ENCODE measurements around the gene PPM1H. TPM values are rescaled to one million over a fixed set of nuclear protein-coding genes. Genes with fewer than 3 reads are reported as not detected.

The PPM1H gene
- total RNA-seq, 1 experiment from 2014 or later, result 8.5 TPM

- H3K4me1 ChIP-seq (replicated peaks), result peaks cover 3% of the 10 kb centered on the region; the same call in 1 of the 2 replicates
- no peaks in the 10 kb centered on the region for H3K9me3 ChIP-seq (replicated peaks)
- H3K27me3 ChIP-seq (replicated peaks), result no peaks in the 10 kb centered on the region
- DNase-seq (ENCODE audit: low read depth in 1 of 2, low spot score in 2 of 2), result no peak
- no peaks in the 10 kb centered on the region for H3K36me3 ChIP-seq
- no peak overlapping the region for H3K27ac ChIP-seq
- no peak overlapping the region for H3K4me3 ChIP-seq
Measured at GRCh38 chr12:62794218-62794583, 140.7 kb downstream of the PPM1H start.

GRCh38 chr12:62793256-62794217 is 141.4 kb downstream of the PPM1H start:
- DNase-seq (ENCODE audit: low read depth in 1 of 2, low spot score in 2 of 2), result peak; percentile 73 to 79
- Histone ChIP-seq H3K4me3 (no peak overlapping the region), H3K27me3 (replicated peaks) (no peaks in the 10 kb centered on the region), H3K36me3 (no peaks in the 10 kb centered on the region), H3K27ac (no peak overlapping the region), H3K9me3 (replicated peaks) (no peaks in the 10 kb centered on the region), H3K4me1 (replicated peaks) (peaks cover 3% of the 10 kb centered on the region; the same call in 1 of the 2 replicates)

DNA sequence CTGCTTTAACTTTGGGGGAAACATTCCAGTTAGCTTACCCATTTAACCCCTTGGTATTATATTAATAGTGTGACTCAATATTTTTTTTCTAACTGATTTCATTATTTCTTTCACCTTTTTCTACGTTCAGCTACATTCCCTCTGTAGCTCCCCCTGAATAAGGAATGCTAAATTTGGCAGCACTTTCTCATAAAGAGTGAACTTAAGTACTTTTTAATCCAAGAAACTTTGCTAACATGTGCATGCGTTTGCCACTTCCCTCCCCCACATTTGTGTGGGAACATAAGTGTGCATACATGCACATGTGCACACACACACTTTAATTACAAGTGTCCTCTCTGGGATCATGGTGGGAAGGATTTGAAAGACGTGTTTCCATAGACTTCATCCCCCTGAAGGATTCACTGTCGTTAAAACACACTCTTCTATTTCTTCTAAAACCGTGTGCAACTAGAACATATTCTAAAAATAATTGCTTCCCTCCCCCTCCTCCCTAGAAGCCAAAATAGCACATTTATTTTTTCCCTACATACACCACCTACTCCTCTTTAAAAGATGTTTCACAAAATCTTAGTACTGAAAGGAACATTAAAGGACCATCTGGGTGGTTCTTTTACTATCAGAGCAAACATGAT is 142.6 kb downstream of the PPM1H start:
- Histone ChIP-seq H3K36me3 (no peaks in the 10 kb centered on the region), H3K27me3 (replicated peaks) (no peaks in the 10 kb centered on the region), H3K4me1 (replicated peaks) (peaks cover 3% of the 10 kb centered on the region; the same call in 1 of the 2 replicates), H3K27ac (no peak overlapping the region), H3K9me3 (replicated peaks) (no peaks in the 10 kb centered on the region), H3K4me3 (no peak overlapping the region)
- no peak for DNase-seq (ENCODE audit: low read depth in 1 of 2, low spot score in 2 of 2)

- Histone ChIP-seq H3K4me1 (replicated peaks) (peaks cover 26% of the 10 kb centered on the region), H3K4me3 (no peak overlapping the region), H3K36me3 (no peaks in the 10 kb centered on the region), H3K27me3 (replicated peaks) (no peaks in the 10 kb centered on the region), H3K9me3 (replicated peaks) (no peaks in the 10 kb centered on the region), H3K27ac (no peak overlapping the region)
- DNase-seq (ENCODE audit: low read depth in 1 of 2, low spot score in 2 of 2), result no peak
Measured at GRCh38 chr12:62789851-62790250, 145.1 kb downstream of the PPM1H start.

- no peaks in the 10 kb centered on the region for H3K9me3 ChIP-seq (replicated peaks)
- peaks cover 33% of the 10 kb centered on the region for H3K4me1 ChIP-seq (replicated peaks)
- no peak for DNase-seq (ENCODE audit: low read depth in 1 of 2, low spot score in 2 of 2)
Measured at GRCh38 chr12:62787611-62788010, 147.3 kb downstream of the PPM1H start.

GRCh38 chr12:62787023-62787422 is 147.9 kb downstream of the PPM1H start:
- Histone ChIP-seq H3K4me1 (replicated peaks) (peaks cover 33% of the 10 kb centered on the region), H3K9me3 (replicated peaks) (no peaks in the 10 kb centered on the region), H3K4me3 (no peak overlapping the region), H3K36me3 (no peaks in the 10 kb centered on the region), H3K27me3 (replicated peaks) (no peaks in the 10 kb centered on the region), H3K27ac (no peak overlapping the region)
- no peak for DNase-seq (ENCODE audit: low read depth in 1 of 2, low spot score in 2 of 2)

More at GRCh38 chr12:62787611-62788010, 147.3 kb downstream of the PPM1H start:
- Histone ChIP-seq H3K27me3 (replicated peaks) (no peaks in the 10 kb centered on the region), H3K36me3 (no peaks in the 10 kb centered on the region), H3K4me3 (no peak overlapping the region), H3K27ac (no peak overlapping the region)

DNA sequence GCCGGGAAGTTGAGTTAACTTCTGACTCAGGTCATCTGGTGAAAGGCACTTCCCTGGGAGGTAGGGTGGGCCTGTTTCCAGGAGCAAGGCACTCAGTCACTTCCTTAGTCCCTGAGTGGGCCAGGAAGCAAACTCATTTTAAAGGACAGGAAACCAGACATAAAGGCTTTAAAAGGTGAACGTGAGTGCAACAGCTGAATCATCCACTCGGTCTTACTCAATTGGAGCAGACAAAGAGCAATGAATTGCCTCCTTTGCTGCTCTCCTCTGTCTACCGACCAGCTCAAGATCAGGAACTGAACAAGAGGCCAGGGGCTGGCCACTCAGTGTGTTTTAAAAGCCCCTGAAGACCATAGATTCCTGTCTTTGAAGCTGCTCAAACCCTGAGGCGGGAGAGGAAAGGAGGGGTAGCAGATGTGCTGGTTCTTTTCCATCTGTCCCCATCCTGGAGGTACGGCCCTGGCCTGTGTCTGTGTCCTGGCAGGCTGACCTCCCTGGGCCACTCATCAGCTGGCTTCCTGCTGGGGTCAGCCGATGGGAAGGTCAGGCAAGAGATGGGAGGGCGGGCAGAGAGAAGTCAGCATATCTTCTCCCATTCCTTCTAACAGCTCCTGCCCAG is 148.9 kb downstream of the PPM1H start:
- Histone ChIP-seq H3K36me3 (no peaks in the 10 kb centered on the region), H3K27ac (peak overlapping the region; percentile 76), H3K4me1 (replicated peaks) (peaks cover 33% of the 10 kb centered on the region), H3K27me3 (replicated peaks) (no peaks in the 10 kb centered on the region), H3K9me3 (replicated peaks) (no peaks in the 10 kb centered on the region), H3K4me3 (no peak overlapping the region)
- peak; percentile 78 to 83 for DNase-seq (ENCODE audit: low read depth in 1 of 2, low spot score in 2 of 2)

GRCh38 chr12:62784576-62784975 is 150.4 kb downstream of the PPM1H start:
- H3K27ac ChIP-seq, result no peak overlapping the region; the same call in 1 of the 2 replicates
- H3K4me3 ChIP-seq, result no peak overlapping the region
- H3K9me3 ChIP-seq (replicated peaks), result no peaks in the 10 kb centered on the region
- no peaks in the 10 kb centered on the region for H3K36me3 ChIP-seq
- H3K27me3 ChIP-seq (replicated peaks), result no peaks in the 10 kb centered on the region
- peak in 1 of 2 experiments; percentile 18 for DNase-seq (ENCODE audit: low read depth in 1 of 2, low spot score in 2 of 2)
- H3K4me1 ChIP-seq (replicated peaks), result peaks cover 33% of the 10 kb centered on the region

- Histone ChIP-seq H3K4me3 (no peak overlapping the region), H3K9me3 (replicated peaks) (no peaks in the 10 kb centered on the region), H3K36me3 (no peaks in the 10 kb centered on the region), H3K27ac (no peak overlapping the region), H3K4me1 (replicated peaks) (peaks cover 33% of the 10 kb centered on the region), H3K27me3 (replicated peaks) (no peaks in the 10 kb centered on the region)
- DNase-seq (ENCODE audit: low read depth in 1 of 2, low spot score in 2 of 2), result no peak
Measured at GRCh38 chr12:62783881-62784280, 151.1 kb downstream of the PPM1H start.

GRCh38 chr12:62781136-62781880 is 153.6 kb downstream of the PPM1H start:
- H3K4me1 ChIP-seq (replicated peaks), result peaks cover 24% of the 10 kb centered on the region
- no peak for DNase-seq (ENCODE audit: low read depth in 1 of 2, low spot score in 2 of 2)

DNA sequence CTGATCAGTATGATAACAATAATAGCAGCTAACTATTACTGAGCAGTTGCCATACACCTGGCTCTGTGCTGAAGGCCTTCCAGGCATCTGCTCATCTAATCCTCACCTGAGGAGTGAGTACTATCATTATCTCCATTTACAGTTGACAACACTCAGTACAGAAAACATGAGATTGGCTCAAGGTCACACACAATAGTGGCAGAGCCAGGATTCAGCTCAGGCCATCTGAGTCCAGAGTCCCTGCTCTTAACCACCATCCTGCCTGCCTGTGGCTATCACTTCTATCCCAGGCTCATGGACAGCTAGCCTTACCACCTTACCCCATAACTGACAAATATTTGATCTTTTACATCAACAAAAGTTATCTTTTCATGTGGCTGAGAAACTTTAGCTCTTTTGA is 155.5 kb downstream of the PPM1H start:
- Histone ChIP-seq H3K9me3 (replicated peaks) (no peaks in the 10 kb centered on the region), H3K27me3 (replicated peaks) (no peaks in the 10 kb centered on the region), H3K4me3 (no peak overlapping the region), H3K36me3 (no peaks in the 10 kb centered on the region), H3K27ac (no peak overlapping the region), H3K4me1 (replicated peaks) (peaks cover 6% of the 10 kb centered on the region)
- DNase-seq (ENCODE audit: low read depth in 1 of 2, low spot score in 2 of 2), result no peak

More at GRCh38 chr12:62781136-62781880, 153.6 kb downstream of the PPM1H start:
- Histone ChIP-seq H3K36me3 (no peaks in the 10 kb centered on the region), H3K27me3 (replicated peaks) (no peaks in the 10 kb centered on the region), H3K4me3 (no peak overlapping the region), H3K9me3 (replicated peaks) (no peaks in the 10 kb centered on the region), H3K27ac (no peak overlapping the region)

GRCh38 chr12:62778187-62778586 is 156.8 kb downstream of the PPM1H start:
- no peak for DNase-seq (ENCODE audit: low read depth in 1 of 2, low spot score in 2 of 2)
- no peaks in the 10 kb centered on the region for H3K4me1 ChIP-seq (replicated peaks)
- no peaks in the 10 kb centered on the region for H3K27me3 ChIP-seq (replicated peaks)
- H3K27ac ChIP-seq, result no peak overlapping the region
- H3K9me3 ChIP-seq (replicated peaks), result no peaks in the 10 kb centered on the region
- no peak overlapping the region for H3K4me3 ChIP-seq
- H3K36me3 ChIP-seq, result no peaks in the 10 kb centered on the region

DNA sequence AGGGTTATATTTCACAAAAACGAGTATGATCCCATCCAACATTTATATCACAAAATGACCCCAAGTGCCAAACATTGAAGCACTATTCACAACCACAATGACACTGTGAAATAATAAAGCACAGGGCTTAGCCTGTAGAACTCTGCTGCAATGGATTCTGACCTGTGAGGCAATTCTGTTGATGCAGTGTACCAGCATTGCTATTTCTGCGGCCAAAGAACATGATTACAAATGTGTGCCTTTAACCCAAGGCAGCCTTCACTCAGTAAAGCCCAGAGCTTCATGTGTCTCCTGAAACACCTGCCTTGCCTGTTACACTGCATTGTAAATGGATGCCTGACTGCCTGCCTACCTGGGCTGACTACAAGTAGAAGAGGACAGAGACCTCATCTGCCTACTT is 158.0 kb downstream of the PPM1H start:
- Histone ChIP-seq H3K27me3 (replicated peaks) (no peaks in the 10 kb centered on the region), H3K27ac (no peak overlapping the region), H3K4me1 (replicated peaks) (peaks cover 6% of the 10 kb centered on the region), H3K36me3 (no peaks in the 10 kb centered on the region), H3K9me3 (replicated peaks) (no peaks in the 10 kb centered on the region), H3K4me3 (no peak overlapping the region)
- no peak for DNase-seq (ENCODE audit: low read depth in 1 of 2, low spot score in 2 of 2)

Data from SJSA1 (cell line).